Endometrial microvascular endothelial cells (primary cell): Measurements from ENCODE around the gene CALCOCO2. TPM values are rescaled to one million over a fixed set of nuclear protein-coding genes. Genes with fewer than 3 reads are reported as not detected.
"Not testable (repeated sequence)": the region's sequence is repeated elsewhere in the genome, so short reads cannot be mapped to it uniquely, and the experiment has no call there.

Experiments
- in situ Hi-C: cut with HindIII; loops from 2 replicates; pipeline ENCODE4 v1.10.0; 2017; ENCODE audit warnings: low sequenced_read_pairs, low pct_unique_long_range_greater_than_20kb; ENCODE audit errors: inconsistent ontology term
- total RNA-seq: library from RNA; depleted of rRNA; stranded (reverse); fragments of >200 nt; gene quantifications from one replicate; pipeline ENCODE4 v1.2.3, GENCODE V29; 2015; ENCODE audit errors: inconsistent ontology term

The CALCOCO2 gene, protein sequence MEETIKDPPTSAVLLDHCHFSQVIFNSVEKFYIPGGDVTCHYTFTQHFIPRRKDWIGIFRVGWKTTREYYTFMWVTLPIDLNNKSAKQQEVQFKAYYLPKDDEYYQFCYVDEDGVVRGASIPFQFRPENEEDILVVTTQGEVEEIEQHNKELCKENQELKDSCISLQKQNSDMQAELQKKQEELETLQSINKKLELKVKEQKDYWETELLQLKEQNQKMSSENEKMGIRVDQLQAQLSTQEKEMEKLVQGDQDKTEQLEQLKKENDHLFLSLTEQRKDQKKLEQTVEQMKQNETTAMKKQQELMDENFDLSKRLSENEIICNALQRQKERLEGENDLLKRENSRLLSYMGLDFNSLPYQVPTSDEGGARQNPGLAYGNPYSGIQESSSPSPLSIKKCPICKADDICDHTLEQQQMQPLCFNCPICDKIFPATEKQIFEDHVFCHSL
- 42.0 TPM for total RNA-seq

DNA sequence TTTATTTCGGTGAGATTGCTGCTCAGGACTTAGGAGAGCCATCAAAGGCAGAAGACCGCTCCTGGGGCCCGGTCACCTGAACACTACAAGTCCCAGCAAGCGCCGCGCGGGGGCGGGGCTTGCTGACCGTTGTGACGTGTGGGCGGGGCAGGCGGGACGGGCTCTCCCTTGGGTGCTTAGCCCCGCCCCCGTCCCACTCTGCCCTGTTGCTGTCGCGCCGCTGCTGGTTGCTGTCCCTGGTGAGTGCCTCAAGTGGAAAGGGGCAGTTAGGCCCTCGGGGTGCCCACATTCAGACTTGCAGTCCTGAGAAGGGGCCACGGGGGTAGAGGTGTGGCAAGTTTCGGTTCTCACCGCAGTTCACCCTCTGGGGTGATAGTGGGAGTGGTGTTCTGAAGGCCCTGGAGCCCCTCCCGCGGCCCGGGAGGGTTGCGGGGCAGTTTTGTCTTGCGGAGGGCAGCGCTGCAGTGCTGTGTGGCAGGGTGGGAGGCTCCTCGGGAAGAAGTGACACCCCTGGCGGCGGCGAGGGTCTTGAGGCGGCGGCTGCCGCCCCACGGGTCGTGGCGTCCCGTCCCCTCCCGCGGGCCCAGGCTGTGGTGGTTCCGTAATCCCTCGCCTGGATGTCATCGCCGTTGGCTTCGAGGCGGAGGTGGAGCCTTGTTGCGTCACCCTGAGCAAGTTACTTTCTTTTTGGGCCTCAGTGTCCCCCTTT lies at the start of gene CALCOCO2:
TSS of gene CALCOCO2 (plus strand) at position 196 of the 709 bp plus-strand sequence. CDS start 10,673 bp downstream, outside the sequence.
- in situ Hi-C loops, result no loop called here

DNA sequence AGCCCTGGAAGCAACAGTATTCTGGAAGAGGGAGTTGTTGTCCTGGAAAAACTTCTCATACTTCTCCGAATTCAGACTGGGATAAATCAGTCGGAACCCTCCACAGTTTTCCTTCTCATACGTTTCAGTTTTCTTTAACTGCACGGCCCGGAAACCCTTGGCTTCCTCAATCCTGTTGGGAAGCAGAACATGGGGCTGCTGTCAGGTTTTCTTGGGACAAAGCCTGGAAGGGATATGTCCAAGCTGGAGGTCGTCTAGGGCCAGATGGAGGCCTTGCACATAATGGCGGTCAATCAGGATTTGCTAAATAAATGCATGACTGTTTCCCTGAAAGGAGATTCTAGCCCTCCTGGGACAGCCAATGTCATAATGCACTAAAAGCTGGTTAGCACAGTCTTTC lies 43.0 kb upstream of the CALCOCO2 start:
- in situ Hi-C loops, result no loop called here

DNA sequence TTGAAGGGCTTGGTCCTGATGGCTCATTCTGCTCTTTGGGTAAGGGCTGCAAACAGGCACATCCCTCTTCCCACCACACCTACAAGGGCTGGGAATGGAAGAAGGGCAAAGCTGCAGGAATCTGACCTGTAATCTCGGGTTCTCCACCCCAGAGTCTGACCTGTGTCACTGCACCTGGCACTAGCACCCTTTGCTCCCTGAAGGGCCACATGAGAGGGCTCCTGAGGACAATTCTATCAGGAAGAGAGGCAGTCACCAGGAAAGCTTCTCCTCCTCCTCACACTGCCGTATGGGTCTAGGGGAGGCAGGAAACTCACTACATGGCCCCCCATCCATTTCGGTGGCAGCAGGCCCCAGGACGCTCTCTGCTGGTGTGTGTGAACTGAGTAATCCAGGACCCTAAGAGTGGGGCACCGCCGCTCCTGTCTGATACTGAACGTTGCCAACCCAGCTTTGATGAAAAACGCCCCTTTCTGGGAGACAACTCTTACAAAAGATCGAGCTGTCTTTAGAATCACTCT lies 40.2 kb upstream of the CALCOCO2 start:
- in situ Hi-C loops, result no loop called here

DNA sequence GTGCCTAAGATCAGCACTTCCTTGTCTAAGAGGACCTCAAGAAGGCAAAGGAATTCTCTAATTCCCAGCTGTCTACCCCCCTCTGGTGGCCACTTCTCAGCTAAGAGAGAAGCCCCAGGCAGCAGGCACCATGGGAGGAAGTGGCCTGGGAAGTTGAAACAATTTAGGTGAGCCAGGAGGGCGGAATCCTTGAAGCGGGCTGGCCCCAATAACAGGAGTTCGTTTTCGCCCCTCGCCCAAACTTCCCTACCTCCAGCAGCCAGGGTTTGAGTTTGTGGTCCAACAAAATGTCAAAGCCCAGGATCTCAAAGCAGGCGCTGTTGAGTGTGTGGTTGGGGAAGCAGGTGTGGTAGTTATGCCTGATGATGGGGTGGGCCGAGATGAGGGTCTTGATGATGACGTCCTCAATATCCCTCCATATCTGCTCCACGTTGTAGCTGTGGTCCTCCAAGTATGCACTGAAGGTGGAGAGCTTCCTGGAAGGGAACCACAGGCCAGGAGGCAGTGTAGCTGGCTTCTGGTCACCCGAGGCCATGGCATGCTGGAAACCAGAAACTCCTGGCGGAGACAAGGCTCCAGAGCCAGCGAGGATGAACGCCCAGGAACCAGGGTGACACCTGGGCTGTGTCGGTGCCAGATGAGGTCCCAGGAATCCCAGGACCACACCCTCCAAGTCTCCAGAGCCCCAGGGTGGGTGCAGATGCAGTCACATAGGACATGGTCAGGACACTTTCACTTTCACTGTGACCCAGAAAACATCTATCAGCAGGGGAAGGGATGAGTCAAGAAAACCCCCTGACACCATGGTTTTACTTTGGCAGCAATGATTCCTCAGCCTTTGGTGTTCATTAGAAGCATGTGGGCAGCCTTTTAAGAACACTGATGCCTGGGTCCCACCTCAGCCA lies 39.5 kb upstream of the CALCOCO2 start:
- in situ Hi-C loops, result no loop called here

DNA sequence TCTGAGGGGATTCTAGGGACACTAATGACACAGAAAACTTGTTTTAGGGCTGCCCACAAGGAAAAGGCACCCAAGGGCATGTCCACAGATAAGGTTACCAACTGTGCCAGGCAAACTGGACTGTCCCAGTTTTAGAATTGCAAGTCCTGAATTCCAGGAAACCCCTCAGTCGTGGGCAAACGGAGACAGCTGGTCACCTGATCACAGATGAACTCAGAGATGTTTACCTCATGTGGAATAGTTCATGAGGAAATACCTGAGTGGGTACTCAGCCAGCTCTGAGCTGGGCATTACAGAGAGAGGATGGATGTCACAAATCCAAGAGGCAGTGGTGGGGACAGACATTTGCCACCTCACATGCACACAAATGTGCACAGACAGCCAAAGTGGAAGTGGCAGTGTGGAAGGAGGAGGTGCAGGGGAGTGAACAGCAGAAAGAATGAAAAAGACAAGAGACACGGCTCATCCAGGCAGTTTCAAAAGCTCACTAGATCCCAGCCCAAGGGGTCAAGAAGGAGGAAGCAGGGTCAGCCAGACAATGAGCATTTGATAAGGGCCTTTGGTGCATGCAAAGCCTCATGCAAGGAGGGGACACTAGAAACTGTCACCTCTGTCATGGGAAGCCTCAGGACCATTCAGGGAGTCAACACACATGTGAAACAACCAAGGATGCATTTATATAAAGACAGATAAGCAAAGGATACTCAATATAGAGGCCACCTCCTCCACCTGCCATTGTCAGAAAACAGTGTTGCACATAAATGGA lies 38.6 kb upstream of the CALCOCO2 start:
- in situ Hi-C loops, result no loop called here

DNA sequence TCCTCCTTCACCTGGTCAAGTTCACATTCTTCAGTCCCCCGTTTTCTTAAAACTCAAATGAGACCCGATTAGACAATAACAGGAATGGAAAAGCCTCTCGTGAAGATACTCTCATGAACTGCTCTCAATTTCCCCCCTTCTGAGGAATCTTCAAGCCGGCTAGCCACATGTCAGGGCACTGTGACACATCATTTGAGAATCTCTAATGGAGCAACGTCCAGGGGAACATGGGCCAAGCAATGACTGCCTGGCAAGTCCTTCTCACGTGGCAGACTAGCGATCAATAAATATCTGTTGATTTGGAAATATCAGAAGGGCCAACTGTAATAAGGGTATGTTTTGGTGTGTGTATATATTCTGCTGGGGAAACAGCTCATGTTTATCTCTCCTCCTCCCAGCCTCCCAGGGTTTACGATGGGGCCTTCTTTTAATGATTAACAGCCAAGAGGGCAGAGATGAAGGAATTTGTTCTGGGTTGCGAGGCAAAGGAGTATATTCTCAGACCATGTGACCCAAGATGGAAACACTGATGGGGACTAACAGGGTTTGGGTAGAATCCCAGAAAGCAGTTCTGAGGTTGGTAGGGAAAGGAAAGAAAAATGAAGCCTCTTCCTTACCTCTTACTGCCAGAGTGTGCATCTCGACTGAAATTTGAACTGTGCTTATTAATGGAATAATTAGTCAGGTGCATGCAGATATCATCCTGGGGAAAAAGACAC lies 35.2 kb upstream of the CALCOCO2 start:
- in situ Hi-C loops, result no loop called here

DNA sequence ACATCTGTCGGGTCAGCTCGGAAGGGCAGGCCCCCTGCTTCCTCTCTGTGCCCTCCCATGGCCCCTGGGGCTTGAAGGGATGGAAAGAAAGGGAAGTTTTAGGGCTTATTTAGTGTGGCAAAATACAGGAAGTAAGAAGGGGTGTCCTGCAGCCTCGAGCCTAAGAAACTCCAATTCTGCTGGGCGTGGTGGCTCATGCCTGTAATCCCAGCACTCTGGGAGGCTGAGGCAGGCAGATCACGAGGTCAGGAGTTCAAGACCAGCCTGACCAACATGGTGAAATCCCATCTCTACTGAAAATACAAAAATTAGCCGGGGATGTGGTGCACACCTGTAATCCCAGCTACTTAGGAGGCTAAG lies 34.7 kb upstream of the CALCOCO2 start:
- in situ Hi-C loops, result not testable (repeated sequence)

DNA sequence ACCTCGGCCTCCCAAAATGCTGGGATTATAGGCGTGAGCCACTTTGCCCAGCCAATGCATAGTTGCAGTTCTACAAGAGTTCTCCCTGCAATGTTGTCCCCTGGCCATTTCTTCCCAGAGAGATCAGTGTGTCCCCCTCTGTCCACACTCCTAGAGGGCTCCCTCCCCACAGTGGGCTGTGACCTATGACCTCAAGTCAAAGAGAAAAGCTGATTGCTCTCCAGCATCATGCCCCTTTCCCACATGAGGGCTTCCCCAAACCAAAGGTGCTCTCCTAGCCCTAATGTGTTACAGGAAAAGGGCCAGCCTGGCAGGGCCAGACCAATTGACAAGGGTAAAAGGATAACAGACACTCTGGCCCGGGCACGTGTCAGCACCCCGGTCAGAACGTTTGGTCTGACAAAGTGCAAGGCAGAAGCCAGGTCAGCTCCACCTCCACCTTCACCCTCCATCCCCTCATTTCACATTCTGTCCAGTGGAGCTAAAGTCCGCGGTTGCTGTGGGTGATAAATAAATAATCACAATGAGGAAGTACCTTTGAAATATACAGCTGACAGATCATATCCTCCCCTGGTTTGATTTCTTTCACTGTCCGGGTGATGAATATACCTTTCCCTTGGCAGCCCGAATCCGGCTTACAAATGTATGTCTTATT lies 31.6 kb upstream of the CALCOCO2 start:
- in situ Hi-C loops, result no loop called here

DNA sequence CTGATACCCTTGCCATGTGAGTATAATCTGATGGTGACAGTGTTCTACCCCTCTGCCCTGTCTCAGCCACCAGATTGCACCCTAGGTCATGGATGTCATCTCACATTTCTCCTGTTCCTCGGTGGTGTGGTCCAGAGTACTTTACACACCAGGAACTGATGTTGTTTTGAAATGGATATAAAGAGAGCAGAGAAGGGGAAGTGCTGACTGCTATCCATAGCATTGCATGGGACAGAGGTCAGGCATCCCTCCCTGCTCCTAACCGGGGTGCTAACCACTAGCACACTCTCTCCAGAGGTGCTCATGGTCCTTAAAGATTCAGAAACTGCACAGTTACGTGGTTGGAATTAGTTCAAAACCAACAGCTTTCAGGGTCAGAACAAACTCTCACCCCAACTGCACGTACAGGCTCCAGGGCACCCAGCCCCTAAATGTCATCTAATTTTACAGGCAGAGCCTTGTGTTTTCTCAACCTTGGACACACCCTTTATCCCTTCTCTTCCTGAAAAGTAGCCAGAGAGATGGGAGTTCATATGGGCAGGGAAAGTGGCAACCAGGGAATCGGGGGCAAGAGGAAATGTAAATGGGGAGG lies 30.1 kb upstream of the CALCOCO2 start:
- in situ Hi-C loops, result no loop called here

DNA sequence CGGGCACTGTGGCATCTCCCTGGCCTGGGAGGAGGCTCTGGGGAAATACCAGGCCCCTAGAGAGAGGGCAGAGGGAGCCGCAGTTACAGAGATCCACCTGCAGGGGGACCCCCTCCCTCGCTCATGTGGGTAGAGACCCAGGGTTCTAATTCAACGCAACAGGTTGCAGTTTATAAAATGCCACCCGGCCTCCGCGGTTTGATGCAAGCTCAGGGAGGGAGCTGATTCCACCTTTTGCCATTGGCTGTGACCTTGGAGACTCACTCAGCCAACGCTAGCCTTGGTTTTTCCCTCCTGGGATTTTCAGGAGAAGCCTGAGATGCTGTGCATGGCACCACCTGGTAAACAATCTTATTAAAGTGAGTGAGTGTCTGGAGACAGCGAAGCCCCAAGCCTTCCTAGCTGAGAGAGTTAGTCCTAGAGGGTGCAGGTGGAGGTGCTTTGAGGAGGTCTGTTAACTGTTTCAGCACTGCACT lies 25.9 kb upstream of the CALCOCO2 start:
- in situ Hi-C loops, result no loop called here

DNA sequence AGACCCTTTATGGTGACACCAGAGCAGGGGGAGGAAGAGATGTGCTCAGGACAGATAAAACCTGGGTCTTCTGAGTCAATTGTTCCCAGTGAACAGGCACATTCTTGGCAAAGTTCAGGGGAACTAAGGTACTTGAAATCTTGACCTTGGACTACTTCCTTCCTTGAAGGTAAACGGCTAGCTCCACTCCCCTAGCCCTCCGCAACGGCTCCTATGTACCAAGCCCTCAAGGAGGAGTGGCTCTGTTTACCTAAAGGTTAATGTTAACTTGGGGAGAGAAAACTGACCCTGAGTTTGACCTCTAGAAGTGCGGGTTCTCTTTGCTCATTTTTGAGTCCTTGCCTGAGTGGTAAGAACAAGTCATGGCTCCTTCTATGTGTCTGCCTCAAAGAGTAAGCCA lies 21.7 kb upstream of the CALCOCO2 start:
- in situ Hi-C loops, result no loop called here

DNA sequence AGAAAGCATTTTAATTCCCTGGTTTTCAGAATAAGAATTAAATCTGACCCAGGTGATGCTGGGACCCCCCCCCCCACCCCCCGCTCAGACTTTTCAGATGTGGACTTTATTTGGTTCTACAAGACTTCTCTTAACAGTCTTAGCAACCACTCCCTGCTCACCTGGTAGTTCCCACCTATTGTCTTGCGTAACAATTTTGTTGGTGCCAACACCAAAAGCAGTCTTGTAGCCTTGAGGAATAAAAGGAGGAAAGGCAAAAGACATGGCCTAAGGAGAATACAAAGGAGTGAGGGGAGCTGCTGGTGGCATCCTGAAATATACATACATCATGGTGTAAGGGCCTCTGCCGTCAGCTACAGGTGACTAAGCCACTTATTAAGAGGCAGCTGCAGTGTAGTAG lies 18.8 kb upstream of the CALCOCO2 start:
- in situ Hi-C loops, result loop anchor here (10.0 kb wide), 1 partner anchor 73 kb away; no protein-coding TSS in a partner anchor

DNA sequence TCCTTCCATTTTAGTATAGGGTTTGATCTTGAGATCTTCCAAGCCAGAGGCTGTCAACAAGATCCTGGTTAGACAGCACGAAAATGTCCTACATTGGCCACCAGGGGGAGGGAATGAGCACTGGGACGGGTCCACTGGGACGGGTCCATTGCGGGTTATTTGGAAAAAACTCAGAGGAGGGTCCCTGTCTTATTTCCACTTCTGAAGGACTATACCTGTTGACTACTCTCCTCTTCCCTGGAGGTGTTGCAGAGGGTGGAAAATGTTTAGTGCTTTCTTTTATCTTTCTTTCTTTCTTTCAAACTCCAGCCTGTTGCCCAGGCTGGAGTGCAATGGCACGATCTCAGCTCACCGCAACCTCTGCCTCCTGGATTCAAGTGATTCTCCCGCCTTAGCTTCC lies 16.3 kb upstream of the CALCOCO2 start:
- in situ Hi-C loops, result loop anchor here (10.0 kb wide), 1 partner anchor 70 kb away; no protein-coding TSS in a partner anchor

DNA sequence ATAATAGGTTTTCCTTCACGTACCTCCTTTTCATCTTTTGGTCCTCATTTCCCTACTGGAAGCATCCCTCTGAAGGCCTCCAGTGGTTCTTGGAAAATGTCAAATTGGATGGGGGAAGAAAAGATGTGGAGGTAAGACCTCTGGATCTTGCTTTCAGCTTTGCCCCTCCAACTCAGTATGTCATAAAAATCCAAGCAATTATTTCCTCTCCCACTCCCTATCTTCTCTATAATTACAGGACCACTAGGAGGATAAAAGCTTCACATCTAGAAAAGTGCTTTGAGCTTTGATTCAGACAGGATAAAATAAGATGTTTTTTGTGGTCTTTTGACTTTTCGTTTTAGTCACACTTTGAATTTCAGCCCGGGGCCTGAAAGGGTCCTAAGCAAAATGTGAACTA lies 15.5 kb upstream of the CALCOCO2 start:
- in situ Hi-C loops, result loop anchor here (10.0 kb wide), 1 partner anchor 69 kb away; no protein-coding TSS in a partner anchor

DNA sequence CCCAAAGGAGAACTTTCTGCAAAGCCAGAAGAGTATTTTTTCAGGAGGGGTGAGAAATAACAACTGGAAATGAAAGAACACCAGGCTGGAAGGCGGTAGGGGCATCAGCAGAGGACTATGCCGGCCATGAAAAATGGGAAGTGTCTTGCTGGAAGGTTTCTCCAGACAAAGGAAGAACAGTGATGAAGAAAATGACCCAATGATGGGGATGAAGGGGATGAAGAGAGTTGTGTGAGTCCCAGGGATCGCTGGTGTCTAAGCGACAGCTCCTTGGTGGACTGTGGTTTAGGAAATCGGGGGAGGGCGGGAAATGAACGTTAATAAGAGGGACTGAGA lies 14.4 kb upstream of the CALCOCO2 start:
- in situ Hi-C loops, result loop anchor here (10.0 kb wide), 1 partner anchor 68 kb away; no protein-coding TSS in a partner anchor

DNA sequence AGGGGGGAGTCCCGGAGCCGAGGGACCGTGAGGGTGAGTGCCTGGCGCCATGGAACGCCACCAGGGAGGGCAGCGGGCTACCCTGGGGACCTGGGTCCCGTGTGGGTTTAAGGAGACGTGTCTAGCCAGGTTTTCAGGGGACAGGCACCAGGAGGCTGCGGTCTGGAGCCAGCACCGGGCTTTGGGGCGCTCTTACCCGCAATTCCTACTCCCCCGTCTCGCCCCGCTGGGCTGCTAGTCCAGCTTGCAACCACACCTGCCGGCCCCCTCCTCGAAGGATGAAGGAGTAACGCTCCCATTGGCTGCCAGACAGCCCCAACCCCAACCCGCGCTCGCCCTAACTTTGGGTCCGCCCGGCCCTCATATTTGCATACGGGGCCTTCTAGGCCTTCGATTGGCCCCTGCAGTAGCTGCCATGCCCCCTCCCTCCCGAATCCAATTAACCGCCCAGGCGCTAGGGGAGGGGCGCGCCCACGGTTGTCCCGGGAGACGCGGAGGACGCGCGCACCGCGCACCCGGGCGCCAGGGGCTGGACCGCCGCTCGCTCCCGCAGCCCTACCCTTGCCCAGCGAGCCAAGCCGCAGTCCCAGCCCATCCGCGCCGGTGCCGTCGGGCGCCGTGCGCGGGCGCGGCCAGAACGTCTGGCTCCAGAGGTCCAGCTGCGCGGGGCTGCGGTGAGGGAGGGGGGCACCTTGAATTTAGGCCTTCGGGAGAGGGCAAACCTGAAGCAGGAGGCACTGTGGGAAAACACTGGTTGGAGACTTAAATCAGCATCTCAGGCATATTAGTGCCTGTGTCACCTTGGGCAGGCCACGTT lies 13.9 kb upstream of the CALCOCO2 start, which contains the start of gene TTLL6:
TSS of gene TTLL6 (minus strand) at position 456 of the 817 bp plus-strand sequence. CDS start at position 299, 157 bp downstream.
- in situ Hi-C loops, result loop anchor here (10.0 kb wide), 1 partner anchor 68 kb away; no protein-coding TSS in a partner anchor
